Measurements from ENCODE around the gene DAAM2.

Gene DAAM2

GRCh38 chr6:39776581-39776980, 15.6 kb upstream of the DAAM2 start:
- no peak overlapping the region for H3K4me3 Mint-ChIP-seq
- H3K4me1 Mint-ChIP-seq, result no peaks in the 10 kb centered on the region
- H3K27ac Mint-ChIP-seq, result no peak overlapping the region
- DNase-seq (ENCODE audit: low spot score in 2 of 2), result no peak
- no peaks in the 10 kb centered on the region for H3K9me3 Mint-ChIP-seq
- no peaks in the 10 kb centered on the region for H3K36me3 Mint-ChIP-seq
- no peak for ATAC-seq

GRCh38 chr6:39777218-39777617, 15.0 kb upstream of the DAAM2 start:
- DNase-seq (ENCODE audit: low spot score in 2 of 2) (no peak), ATAC-seq (no peak)
- no peaks in the 10 kb centered on the region for H3K9me3 Mint-ChIP-seq
- no peaks in the 10 kb centered on the region for H3K4me1 Mint-ChIP-seq
- no peak overlapping the region for H3K4me3 Mint-ChIP-seq
- no peak overlapping the region for H3K27ac Mint-ChIP-seq
- no peaks in the 10 kb centered on the region for H3K36me3 Mint-ChIP-seq

- no peak overlapping the region for H3K4me3 Mint-ChIP-seq
- DNase-seq (ENCODE audit: low spot score in 2 of 2), result no peak
- H3K9me3 Mint-ChIP-seq, result no peaks in the 10 kb centered on the region
Measured at GRCh38 chr6:39777661-39778060, 14.5 kb upstream of the DAAM2 start.

GRCh38 chr6:39778581-39779255, 13.5 kb upstream of the DAAM2 start:
- H3K4me3 Mint-ChIP-seq, result no peak overlapping the region
- H3K36me3 Mint-ChIP-seq, result no peaks in the 10 kb centered on the region
- ATAC-seq (no peak), DNase-seq (ENCODE audit: low spot score in 2 of 2) (no peak)
- no peak overlapping the region for H3K27ac Mint-ChIP-seq
- H3K4me1 Mint-ChIP-seq, result no peaks in the 10 kb centered on the region
- H3K9me3 Mint-ChIP-seq, result peaks cover 1% of the 10 kb centered on the region

More at GRCh38 chr6:39777661-39778060, 14.5 kb upstream of the DAAM2 start:
- Mint-ChIP-seq H3K27ac (no peak overlapping the region), H3K4me1 (no peaks in the 10 kb centered on the region), H3K36me3 (no peaks in the 10 kb centered on the region)
- ATAC-seq, result peak; percentile 35

GRCh38 chr6:39785281-39785680, 6.9 kb upstream of the DAAM2 start:
- ATAC-seq (no peak), DNase-seq (ENCODE audit: low spot score in 2 of 2) (no peak)
- H3K9me3 Mint-ChIP-seq, result peaks cover 3% of the 10 kb centered on the region
- no peaks in the 10 kb centered on the region for H3K36me3 Mint-ChIP-seq
- no peaks in the 10 kb centered on the region for H3K4me1 Mint-ChIP-seq
- no peak overlapping the region for H3K4me3 Mint-ChIP-seq
- H3K27ac Mint-ChIP-seq, result no peak overlapping the region

GRCh38 chr6:39786649-39787048, 5.5 kb upstream of the DAAM2 start:
- no peak overlapping the region for H3K27ac Mint-ChIP-seq
- no peak for ATAC-seq
- no peak overlapping the region for H3K4me3 Mint-ChIP-seq

GRCh38 chr6:39787322-39787721, 4.9 kb upstream of the DAAM2 start:
- H3K36me3 Mint-ChIP-seq, result no peaks in the 10 kb centered on the region
- H3K4me1 Mint-ChIP-seq, result no peaks in the 10 kb centered on the region
- H3K27ac Mint-ChIP-seq, result no peak overlapping the region
- H3K4me3 Mint-ChIP-seq, result no peak overlapping the region
- H3K9me3 Mint-ChIP-seq, result peaks cover 3% of the 10 kb centered on the region
- ATAC-seq (no peak), DNase-seq (ENCODE audit: low spot score in 2 of 2) (no peak)

More at GRCh38 chr6:39786649-39787048, 5.5 kb upstream of the DAAM2 start:
- H3K4me1 Mint-ChIP-seq, result no peaks in the 10 kb centered on the region
- no peak for DNase-seq (ENCODE audit: low spot score in 2 of 2)
- no peaks in the 10 kb centered on the region for H3K36me3 Mint-ChIP-seq
- peaks cover 3% of the 10 kb centered on the region for H3K9me3 Mint-ChIP-seq

- no peak for DNase-seq (ENCODE audit: low spot score in 2 of 2)
- no peak overlapping the region for H3K4me3 Mint-ChIP-seq
- ATAC-seq, result no peak
- no peak overlapping the region for H3K27ac Mint-ChIP-seq
- H3K36me3 Mint-ChIP-seq, result no peaks in the 10 kb centered on the region
- H3K9me3 Mint-ChIP-seq, result no peaks in the 10 kb centered on the region
- no peaks in the 10 kb centered on the region for H3K4me1 Mint-ChIP-seq
Measured at GRCh38 chr6:39790772-39791171, 1.4 kb upstream of the DAAM2 start.

GRCh38 chr6:39791311-39791710, 865 bp upstream of the DAAM2 start:
- H3K36me3 Mint-ChIP-seq, result no peaks in the 10 kb centered on the region
- H3K27ac Mint-ChIP-seq, result no peak overlapping the region
- H3K9me3 Mint-ChIP-seq, result no peaks in the 10 kb centered on the region
- H3K4me3 Mint-ChIP-seq, result no peak overlapping the region
- no peak for ATAC-seq
- no peaks in the 10 kb centered on the region for H3K4me1 Mint-ChIP-seq
- DNase-seq (ENCODE audit: low spot score in 2 of 2), result no peak

- no peak for ATAC-seq
- no peak for DNase-seq (ENCODE audit: low spot score in 2 of 2)
- H3K9me3 Mint-ChIP-seq, result no peaks in the 10 kb centered on the region
- H3K4me1 Mint-ChIP-seq, result no peaks in the 10 kb centered on the region
- no peak overlapping the region for H3K27ac Mint-ChIP-seq
- H3K36me3 Mint-ChIP-seq, result no peaks in the 10 kb centered on the region
- H3K4me3 Mint-ChIP-seq, result no peak overlapping the region
Measured at GRCh38 chr6:39792540-39793450, 619 bp downstream of the DAAM2 start.

GRCh38 chr6:39793516-39793915, 1.3 kb downstream of the DAAM2 start:
- H3K4me3 Mint-ChIP-seq, result no peak overlapping the region
- no peak overlapping the region for H3K27ac Mint-ChIP-seq
- no peaks in the 10 kb centered on the region for H3K36me3 Mint-ChIP-seq
- no peaks in the 10 kb centered on the region for H3K4me1 Mint-ChIP-seq
- ATAC-seq, result no peak
- DNase-seq (ENCODE audit: low spot score in 2 of 2), result no peak
- no peaks in the 10 kb centered on the region for H3K9me3 Mint-ChIP-seq

GRCh38 chr6:39794231-39794630, 2.1 kb downstream of the DAAM2 start:
- no peak for DNase-seq (ENCODE audit: low spot score in 2 of 2)
- Mint-ChIP-seq H3K36me3 (no peaks in the 10 kb centered on the region), H3K27ac (no peak overlapping the region), H3K4me1 (no peaks in the 10 kb centered on the region), H3K9me3 (no peaks in the 10 kb centered on the region), H3K4me3 (no peak overlapping the region)
- ATAC-seq, result no peak

- no peak overlapping the region for H3K4me3 Mint-ChIP-seq
Measured at GRCh38 chr6:39797751-39798150, 5.6 kb downstream of the DAAM2 start.

GRCh38 chr6:39800034-39801032, 8.2 kb downstream of the DAAM2 start:
- no peaks in the 10 kb centered on the region for H3K36me3 Mint-ChIP-seq
- no peaks in the 10 kb centered on the region for H3K4me1 Mint-ChIP-seq
- DNase-seq (ENCODE audit: low spot score in 2 of 2) (no peak), ATAC-seq (peak; percentile 17)
- no peak overlapping the region for H3K27ac Mint-ChIP-seq
- H3K9me3 Mint-ChIP-seq, result no peaks in the 10 kb centered on the region
- H3K4me3 Mint-ChIP-seq, result no peak overlapping the region

More at GRCh38 chr6:39797751-39798150, 5.6 kb downstream of the DAAM2 start:
- DNase-seq (ENCODE audit: low spot score in 2 of 2) (no peak), ATAC-seq (no peak)
- Mint-ChIP-seq H3K27ac (no peak overlapping the region), H3K9me3 (no peaks in the 10 kb centered on the region), H3K36me3 (no peaks in the 10 kb centered on the region), H3K4me1 (no peaks in the 10 kb centered on the region)
